Uterus (tissue), 2 donors: ENCODE measurements around the gene NBAS.

ENCODE experiments used
- POLR2A ChIP-seq, 2 donors: fragments of 450-650 bp; IDR thresholded peaks; one replicate each; pipeline ENCODE4 v1.6.1; 2016; ENCODE audit warnings: antibody characterized with exemption in 2 of 2, mild to moderate bottlenecking in 1 of 2, moderate library complexity in 1 of 2
- TF ChIP-seq, protein P1 (sequence below), 4 experiments: fragments of 200-600 bp in 2 of 4; fragments of 450-650 bp in 2 of 4; sonication (generic) in 2 of 4; IDR thresholded peaks; one replicate each; pipeline ENCODE4 v1.5.1; 2016 to 2019; ENCODE audit warnings: antibody characterized with exemption in 4 of 4, mild to moderate bottlenecking in 2 of 4, moderate library complexity in 1 of 4

DNA sequence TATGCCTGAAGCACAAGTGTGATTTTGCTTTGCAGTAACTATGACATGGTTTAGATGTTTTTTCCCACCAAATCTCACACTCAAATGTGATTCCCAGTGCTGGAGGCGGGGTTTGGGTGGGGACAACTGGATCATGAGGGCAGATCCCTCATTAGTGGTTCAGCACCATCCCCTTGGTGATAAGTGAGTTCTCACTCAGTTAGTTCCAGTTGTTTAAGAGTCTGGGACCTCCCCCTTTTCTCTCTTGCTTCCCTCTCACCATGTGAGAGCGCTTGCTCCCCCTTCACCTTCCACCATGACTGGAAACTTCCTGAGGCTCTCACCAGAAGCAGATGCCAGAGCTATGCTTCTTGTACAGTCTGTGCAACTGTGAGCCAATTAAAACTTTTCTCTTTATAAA lies 102.9 kb downstream of the NBAS start:
- TF ChIP-seq, protein P1, sequence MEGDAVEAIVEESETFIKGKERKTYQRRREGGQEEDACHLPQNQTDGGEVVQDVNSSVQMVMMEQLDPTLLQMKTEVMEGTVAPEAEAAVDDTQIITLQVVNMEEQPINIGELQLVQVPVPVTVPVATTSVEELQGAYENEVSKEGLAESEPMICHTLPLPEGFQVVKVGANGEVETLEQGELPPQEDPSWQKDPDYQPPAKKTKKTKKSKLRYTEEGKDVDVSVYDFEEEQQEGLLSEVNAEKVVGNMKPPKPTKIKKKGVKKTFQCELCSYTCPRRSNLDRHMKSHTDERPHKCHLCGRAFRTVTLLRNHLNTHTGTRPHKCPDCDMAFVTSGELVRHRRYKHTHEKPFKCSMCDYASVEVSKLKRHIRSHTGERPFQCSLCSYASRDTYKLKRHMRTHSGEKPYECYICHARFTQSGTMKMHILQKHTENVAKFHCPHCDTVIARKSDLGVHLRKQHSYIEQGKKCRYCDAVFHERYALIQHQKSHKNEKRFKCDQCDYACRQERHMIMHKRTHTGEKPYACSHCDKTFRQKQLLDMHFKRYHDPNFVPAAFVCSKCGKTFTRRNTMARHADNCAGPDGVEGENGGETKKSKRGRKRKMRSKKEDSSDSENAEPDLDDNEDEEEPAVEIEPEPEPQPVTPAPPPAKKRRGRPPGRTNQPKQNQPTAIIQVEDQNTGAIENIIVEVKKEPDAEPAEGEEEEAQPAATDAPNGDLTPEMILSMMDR (IDR thresholded peaks at IDR 0.05) = no peak
- TF ChIP-seq POLR2A (IDR thresholded peaks at IDR 0.05) = no peak
